Cerebellar nuclear complex (tissue), 1 donor: ENCODE data around the gene ZNF514.
A peak's percentile ranks its signal among the peaks of the same experiment; 100 is the strongest.
"Not testable (repeated sequence)": the region's sequence is repeated elsewhere in the genome, so short reads cannot be mapped to it uniquely, and the experiment has no call there.

Experiments used
- DNase-seq, 2 experiments: peaks; one replicate each; lab custom pipeline; 2025; lab: John Stamatoyannopoulos, UW

The ZNF514 gene

GRCh38 chr2:95122197-95122551 is 37.5 kb downstream of the ZNF514 start:
- DNase-seq: no peak

- peak in 1 of 2 experiments; percentile 17 for DNase-seq
These were observed 38.0 kb downstream of the ZNF514 start, which contains the start of gene MRPS5 for GRCh38 chr2:95121407-95122196. TSS of gene MRPS5 (minus strand) at chr2:95121808. CDS start at chr2:95121791, 17 bp downstream.

- no peak for DNase-seq
These were observed 38.6 kb downstream of the ZNF514 start for GRCh38 chr2:95121093-95121406.

- DNase-seq: peak in 1 of 2 experiments; percentile 24
These were observed 44.2 kb downstream of the ZNF514 start for GRCh38 chr2:95115418-95115817.

GRCh38 chr2:95113464-95113863 is 46.2 kb downstream of the ZNF514 start:
- DNase-seq: no peak

GRCh38 chr2:95110395-95110794 is 49.3 kb downstream of the ZNF514 start:
- no peak for DNase-seq

GRCh38 chr2:95109260-95109659 is 50.4 kb downstream of the ZNF514 start:
- DNase-seq: no peak

- DNase-seq: no peak
These were observed 53.6 kb downstream of the ZNF514 start for GRCh38 chr2:95106081-95106480.

- DNase-seq: no peak
These were observed 55.0 kb downstream of the ZNF514 start for GRCh38 chr2:95104606-95105005.

GRCh38 chr2:95099910-95100309 is 59.7 kb downstream of the ZNF514 start:
- no peak for DNase-seq

GRCh38 chr2:95098273-95098672 is 61.4 kb downstream of the ZNF514 start:
- DNase-seq: not testable (repeated sequence)
